HepG2 (cell line): ENCODE measurements around the gene ATP2C2.

Source experiments
- CTCF ChIP-seq: sonication (generic); formaldehyde crosslinking; IDR thresholded peaks from 2 replicates; pipeline ENCODE4 v1.5.0; 2020; ENCODE audit warnings: mild to moderate bottlenecking, missing genetic modification reagents, moderate library complexity
- ZNF512 ChIP-seq: sonication (generic); formaldehyde crosslinking; IDR thresholded peaks from 2 replicates; pipeline ENCODE4 v1.4.0; 2020; ENCODE audit warnings: mild to moderate bottlenecking, missing genetic modification reagents
- TF ChIP-seq, protein P1 (sequence below): sonication (generic); formaldehyde crosslinking; IDR thresholded peaks from 2 replicates; pipeline ENCODE4 v1.9.0; 2021; ENCODE audit warnings: missing genetic modification reagents, mild to moderate bottlenecking, borderline replicate concordance

DNA sequence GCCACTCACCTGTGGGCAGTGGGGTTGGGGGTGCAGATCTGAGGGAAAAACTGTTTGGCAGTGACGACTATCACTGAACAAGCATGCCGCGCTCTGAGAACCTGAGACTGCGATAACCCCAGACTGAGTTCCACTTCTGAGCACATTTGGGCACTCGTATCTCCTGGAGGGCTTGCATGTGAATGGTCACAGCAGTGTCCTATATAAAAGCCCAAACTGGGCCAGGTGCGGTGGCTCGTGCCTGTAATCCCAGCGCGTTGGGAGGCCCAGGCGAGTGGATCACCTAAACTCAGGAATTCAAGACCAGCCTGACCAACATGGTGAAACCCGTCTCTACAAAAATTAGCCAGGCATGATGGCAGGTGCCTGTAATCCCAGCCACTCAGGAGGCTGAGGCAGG, 18.7 kb downstream of the ATP2C2 start:
- TF ChIP-seq ZNF512 (CRISPR knock-in tag): no peak
- TF ChIP-seq, protein P1, sequence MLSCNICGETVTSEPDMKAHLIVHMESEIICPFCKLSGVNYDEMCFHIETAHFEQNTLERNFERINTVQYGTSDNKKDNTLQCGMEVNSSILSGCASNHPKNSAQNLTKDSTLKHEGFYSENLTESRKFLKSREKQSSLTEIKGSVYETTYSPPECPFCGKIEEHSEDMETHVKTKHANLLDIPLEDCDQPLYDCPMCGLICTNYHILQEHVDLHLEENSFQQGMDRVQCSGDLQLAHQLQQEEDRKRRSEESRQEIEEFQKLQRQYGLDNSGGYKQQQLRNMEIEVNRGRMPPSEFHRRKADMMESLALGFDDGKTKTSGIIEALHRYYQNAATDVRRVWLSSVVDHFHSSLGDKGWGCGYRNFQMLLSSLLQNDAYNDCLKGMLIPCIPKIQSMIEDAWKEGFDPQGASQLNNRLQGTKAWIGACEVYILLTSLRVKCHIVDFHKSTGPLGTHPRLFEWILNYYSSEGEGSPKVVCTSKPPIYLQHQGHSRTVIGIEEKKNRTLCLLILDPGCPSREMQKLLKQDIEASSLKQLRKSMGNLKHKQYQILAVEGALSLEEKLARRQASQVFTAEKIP (CRISPR knock-in tag): no peak
- TF ChIP-seq CTCF (CRISPR knock-in tag): no peak
